Stimulated activated CD4-positive, alpha-beta T cell treated with anti-CD3 and anti-CD28 coated beads, Interleukin-4, amount 100 ng/mL, for 4 hours (primary cell): ENCODE results near the gene MTMR6.

ENCODE experiments used
- DNase-seq, 2 experiments: peaks; one replicate each; pipeline ENCODE4 v3.0.0-alpha.2; 2020

MTMR6 gene

GRCh38 chr13:25268561-25268960, 18.7 kb downstream of the MTMR6 start:
- DNase-seq = no peak

- no peak for DNase-seq
Measured at GRCh38 chr13:25267715-25268114, 19.6 kb downstream of the MTMR6 start.

DNA sequence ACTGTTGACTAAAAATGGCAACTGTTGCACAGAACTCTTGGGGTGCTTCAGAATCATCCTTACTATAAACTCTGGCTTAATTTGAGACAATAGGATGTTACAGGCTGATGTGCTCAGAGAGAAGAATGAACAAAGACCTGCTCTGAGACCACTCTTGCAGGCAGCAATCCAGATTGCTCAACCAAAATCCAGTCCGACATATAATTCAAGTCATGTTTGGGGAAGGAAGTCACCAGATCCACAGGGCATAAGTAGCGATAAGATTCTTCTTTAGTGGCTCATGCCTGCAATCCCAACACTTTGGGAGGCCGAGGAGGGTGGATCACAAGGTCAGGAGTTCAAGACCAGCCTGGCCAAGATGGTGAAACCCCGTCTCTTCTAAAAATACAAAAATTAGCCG, 20.6 kb downstream of the MTMR6 start:
- no peak for DNase-seq

GRCh38 chr13:25262261-25262660, 25.0 kb downstream of the MTMR6 start:
- no peak for DNase-seq

DNA sequence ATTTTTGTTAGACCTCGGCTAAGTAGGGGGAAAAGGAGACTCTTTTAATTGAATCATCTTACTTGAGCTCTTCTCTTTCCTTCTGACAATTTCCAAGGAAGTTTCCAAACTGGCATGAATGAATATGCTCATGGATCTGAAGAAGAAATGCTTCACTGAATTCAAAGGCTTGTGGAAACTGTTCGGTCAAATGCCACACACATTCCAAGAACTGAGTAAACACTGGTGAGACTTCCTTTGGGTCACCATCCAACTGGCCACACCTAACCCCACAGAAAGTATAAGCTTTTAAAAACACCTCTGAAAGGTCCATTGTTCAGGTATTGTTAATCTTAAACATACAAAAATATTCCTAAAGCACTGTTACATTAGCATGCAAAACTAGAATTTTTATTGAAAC, 33.6 kb downstream of the MTMR6 start:
- no peak for DNase-seq

DNA sequence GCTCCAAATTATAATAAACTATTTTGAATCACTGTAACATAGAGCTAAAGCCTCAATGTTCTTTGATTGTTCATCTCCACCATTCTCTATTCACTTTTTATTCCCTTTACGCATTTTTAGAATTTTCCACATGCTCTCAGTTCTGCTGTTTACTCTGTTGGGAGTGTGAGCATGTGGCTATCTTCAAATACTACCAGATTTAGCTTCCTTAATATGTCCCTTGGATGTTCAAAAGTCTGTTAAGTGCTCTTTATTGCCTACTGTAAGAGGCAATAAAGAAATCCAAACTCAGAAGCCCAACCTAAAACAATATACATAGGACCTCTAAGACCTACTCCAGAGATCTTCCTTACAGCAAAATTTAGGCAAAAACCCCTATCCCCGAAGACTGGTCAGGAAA, 34.5 kb downstream of the MTMR6 start:
- no peak for DNase-seq

DNA sequence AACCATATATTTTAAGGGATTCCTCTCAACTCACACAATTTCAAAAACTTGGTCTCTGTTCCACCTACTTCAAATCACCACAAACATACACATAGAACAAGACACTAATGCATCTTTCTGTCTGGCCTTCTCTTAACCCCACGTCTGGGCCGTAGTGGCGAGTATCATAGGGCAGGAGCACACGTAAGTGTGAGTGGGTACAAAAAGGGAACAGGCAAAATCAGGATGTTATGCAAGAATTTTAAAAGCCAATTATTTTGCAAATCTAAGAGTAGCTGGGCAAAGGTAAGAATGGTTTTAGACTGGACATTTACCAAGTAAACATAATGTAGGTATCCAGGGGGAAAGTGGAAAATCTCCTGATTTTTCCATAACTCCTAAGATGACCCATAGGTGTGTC, 35.1 kb downstream of the MTMR6 start:
- no peak for DNase-seq

- no peak for DNase-seq
Measured at GRCh38 chr13:25249001-25249543, 38.2 kb downstream of the MTMR6 start.

DNA sequence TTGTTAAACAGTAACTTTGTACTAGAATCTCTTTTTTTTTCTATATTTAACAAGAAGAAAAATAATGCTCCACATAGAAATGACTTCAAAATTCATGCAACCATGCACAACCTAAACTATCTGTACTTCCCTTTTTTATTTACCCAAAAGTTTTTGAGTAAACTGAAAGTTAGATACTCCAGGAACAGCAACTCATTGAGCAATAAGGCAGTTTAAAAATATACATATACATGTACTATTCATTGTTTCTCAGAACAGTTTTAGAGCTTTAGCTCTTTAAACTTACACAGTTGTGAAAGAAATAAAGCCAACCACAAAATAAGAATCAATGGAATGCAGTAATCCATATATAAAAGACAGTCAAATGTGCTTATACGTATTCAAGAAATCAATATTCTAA, 39.2 kb downstream of the MTMR6 start:
- no peak for DNase-seq

DNA sequence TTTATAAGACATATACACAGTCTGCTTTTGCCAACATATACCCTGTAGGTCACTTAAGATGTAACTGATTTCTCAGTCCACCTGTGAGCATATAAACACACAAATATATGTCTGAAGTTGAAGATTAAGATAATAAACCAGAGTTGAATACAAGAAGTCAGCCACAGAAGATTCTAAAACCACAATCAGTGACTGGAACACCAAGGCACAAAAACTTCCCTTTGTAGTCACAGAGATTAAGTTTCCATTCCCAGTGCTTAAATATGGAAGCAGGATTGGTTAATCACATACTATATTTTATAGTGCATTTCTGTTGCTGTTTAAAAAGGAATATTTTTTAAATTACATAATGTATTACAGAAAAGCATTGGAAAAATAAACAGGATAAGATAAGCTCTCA, 39.9 kb downstream of the MTMR6 start:
- no peak for DNase-seq

GRCh38 chr13:25244123-25244522, 43.2 kb downstream of the MTMR6 start:
- DNase-seq = no peak

- DNase-seq = no peak
Measured at GRCh38 chr13:25242956-25243355, 44.3 kb downstream of the MTMR6 start.

DNA sequence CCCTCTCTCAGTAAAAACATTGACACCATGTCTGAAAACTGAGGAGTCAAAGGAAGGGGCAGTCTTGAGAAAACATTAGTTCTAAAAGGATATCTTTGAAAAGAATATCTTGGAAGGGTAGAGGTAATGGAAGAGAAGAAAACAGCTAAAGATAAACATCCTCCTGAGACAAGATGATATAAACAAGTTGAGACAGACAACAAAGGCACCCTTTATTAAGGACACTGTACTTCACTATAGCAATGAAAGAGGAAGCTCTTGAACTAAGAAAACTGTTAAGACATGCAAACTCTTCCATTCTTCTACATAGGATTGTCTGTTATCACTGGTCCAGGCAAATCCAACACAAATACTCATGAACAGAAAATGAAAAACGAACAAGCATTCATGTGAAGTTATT, 46.3 kb downstream of the MTMR6 start:
- no peak for DNase-seq

DNA sequence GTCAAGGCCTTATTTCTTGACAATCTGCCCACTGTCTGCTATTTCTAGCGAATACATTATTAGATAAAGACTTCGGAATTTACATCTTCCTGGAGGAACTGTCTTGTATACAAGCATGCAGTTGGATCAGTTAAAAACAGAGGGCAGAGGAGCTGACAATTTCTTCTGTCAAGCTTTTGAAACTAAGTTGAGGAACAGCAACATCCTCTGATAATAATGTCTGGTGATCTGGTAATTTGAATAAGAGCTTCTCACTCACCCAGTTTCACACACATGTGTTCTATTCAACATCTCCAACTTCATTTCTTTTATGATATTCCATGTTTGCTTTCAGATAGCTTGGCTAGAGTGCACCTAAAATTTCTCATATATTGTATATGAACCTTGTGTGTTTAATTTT, 50.2 kb downstream of the MTMR6 start:
- DNase-seq = no peak

DNA sequence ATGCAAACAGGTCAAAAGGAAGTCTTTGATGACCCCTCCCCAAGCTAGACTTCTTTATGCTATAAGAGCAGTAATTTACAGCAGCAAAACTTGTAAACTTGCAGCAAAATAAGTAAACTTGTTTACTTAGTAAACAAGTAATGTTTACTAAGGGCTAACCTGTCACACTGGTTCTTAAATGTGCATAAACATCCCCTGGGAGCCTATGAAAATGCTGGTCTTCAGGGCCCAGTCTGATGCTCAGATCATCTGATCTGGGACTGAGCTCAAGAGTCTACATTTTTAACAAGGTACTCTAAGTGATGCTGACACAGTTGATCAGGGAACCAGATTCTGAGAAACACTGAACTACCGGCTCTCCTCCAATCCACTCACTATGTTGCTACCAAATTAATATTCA, 53.4 kb downstream of the MTMR6 start:
- DNase-seq = no peak

GRCh38 chr13:25232937-25233515, 54.3 kb downstream of the MTMR6 start:
- DNase-seq = no peak

DNA sequence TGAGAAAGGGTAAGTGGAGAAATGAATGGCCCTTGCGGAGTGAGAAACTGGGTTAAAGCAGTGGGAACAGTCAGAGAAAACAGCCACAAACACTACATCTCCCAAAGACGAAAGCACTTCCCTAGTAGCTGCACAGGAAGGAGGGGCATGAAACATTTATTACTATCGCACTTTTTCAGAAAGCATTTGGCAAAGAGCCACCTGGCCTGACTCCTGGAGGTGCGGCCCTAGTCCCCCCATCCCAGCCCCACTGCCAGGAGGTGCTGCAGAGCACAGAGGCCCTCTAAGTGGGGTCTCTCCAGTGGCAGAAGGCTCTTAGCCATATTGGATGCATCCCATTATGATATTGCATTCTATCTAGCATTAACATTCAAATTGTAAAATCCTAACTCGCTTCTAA, 55.8 kb downstream of the MTMR6 start:
- no peak for DNase-seq

DNA sequence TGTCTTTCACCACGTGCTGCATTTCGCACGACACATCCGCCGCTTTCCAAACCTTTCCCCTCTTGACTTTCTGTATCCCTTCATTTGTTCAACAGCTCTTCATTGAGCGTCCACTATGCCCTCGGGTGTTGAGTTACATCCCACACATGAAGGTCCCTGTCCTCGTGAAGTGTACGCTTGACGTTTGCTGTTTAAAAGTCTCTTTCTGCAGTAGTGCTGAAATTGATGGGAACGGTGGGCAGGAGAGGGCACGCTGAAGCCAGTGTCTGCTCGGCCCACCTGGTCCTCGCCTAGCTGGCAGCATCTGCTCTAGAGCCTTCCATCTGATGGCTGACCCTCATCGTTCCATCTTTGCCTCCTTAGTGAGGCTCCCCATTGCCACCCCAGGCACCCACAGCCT, 59.6 kb downstream of the MTMR6 start:
- DNase-seq = no peak

DNA sequence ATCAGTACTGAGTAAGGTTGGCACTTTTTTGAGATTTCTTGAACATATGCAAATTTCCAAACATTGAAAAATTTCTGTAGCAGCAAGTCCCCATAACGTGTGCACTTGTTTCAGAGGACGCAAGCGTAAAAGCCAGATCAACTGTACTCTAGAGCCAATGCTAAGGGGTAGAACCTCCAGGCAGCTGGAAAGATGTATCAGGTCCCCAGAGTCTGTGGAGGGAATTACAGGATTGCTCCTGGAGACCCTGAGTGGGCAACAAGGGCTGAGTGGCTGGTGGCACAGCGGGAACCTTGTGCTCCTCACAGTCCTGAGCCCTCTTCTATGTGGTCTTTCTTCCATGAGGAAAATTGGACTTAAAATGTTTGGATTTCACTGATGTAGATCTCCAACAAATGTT, 61.3 kb downstream of the MTMR6 start:
- DNase-seq = no peak

DNA sequence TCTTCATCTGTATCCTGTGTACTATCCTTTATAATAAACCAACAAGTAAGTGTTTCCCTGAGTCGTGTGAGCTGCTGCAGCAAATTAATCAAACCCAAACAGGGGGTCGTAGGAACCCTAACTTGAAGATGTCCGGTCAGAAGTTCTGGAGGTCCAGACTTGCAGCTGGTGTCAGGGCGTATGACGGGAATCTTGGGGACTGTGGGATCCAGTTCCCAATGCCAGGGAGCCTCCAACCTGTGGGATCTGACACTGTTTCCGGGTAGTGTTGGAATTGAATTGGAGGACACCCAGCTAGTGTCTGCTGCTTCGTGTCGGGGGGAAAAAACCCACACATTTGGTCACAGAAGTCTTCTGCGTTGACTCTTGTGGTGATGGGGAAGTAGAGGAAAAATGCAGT, 63.1 kb downstream of the MTMR6 start:
- DNase-seq = no peak

GRCh38 chr13:25222740-25223139, 64.5 kb downstream of the MTMR6 start:
- DNase-seq = no peak

DNA sequence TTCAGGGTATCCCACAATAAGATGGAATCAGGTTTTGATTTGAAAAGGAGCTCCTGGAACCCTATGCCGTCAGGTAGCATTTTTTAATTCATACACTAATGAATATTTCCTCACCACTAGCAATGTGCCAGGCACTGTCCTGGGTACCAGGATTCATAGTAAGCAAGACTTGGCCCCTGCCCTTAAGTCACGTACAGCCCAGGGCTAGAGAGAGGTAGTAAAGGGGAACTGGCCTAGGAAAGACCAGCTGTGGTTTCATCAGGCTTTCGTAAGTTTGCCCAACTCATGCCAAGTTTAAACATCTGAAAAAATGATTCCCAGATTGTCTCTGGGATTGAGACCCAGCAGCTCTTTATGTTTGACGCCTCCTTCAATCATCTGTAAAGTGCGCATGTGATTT, 69.3 kb downstream of the MTMR6 start:
- no peak for DNase-seq

GRCh38 chr13:25217023-25217885, 70.0 kb downstream of the MTMR6 start:
- no peak for DNase-seq

- DNase-seq = no peak
Measured at GRCh38 chr13:25215253-25215575, 72.1 kb downstream of the MTMR6 start.
